ENCODE data around the gene HIVEP3.

GRCh38 chr1:41792485-41792770 is 126.3 kb downstream of the HIVEP3 start:
- TF ChIP-seq REST (IDR thresholded peaks at IDR 0.05; ENCODE audit: insufficient read depth in 1 of 2, low read depth in 2 of 2, low read length in 1 of 2) (no peak), CTCF (IDR thresholded peaks at IDR 0.05) (no peak), SIN3A (IDR thresholded peaks at IDR 0.05; ENCODE audit: borderline replicate concordance, insufficient read depth, low read depth, low read length) (no peak), POLR2AphosphoS5 (IDR thresholded peaks at IDR 0.05; ENCODE audit: low read depth, low read length) (no peak)

Measured in Panc1 (cell line).